Neural crest cell (in vitro differentiated cells): Measurements from ENCODE around the gene ETV6. TPM values are rescaled to one million over a fixed set of nuclear protein-coding genes. Genes with fewer than 3 reads are reported as not detected.

Source experiments
- DNase-seq: peaks from one replicate; pipeline ENCODE4 v3.0.0; 2021; ENCODE audit warnings: low read depth, mixed read lengths, low spot score
- H3K27ac Mint-ChIP-seq: one replicate; pipeline ENCODE4 v1.8.0; 2021; ENCODE audit warnings: mild to moderate bottlenecking, mixed read lengths; ENCODE audit not compliant: unreplicated experiment
- H3K27me3 Mint-ChIP-seq: 2 replicates; pipeline ENCODE4 v1.8.0; 2021; ENCODE audit warnings: low read depth, mild to moderate bottlenecking, mixed read lengths
- H3K36me3 Mint-ChIP-seq: 2 replicates; pipeline ENCODE4 v1.8.0; 2021; ENCODE audit warnings: low read depth, mild to moderate bottlenecking, mixed read lengths
- H3K4me1 Mint-ChIP-seq: 2 replicates; pipeline ENCODE4 v1.8.0; 2021; ENCODE audit warnings: mixed read lengths
- H3K4me3 Mint-ChIP-seq: one replicate; pipeline ENCODE4 v1.8.0; 2021; ENCODE audit warnings: mild to moderate bottlenecking, mixed read lengths
- H3K9me3 Mint-ChIP-seq: 2 replicates; pipeline ENCODE4 v1.8.0; 2021; ENCODE audit warnings: mixed read lengths
- total RNA-seq: library from RNA; stranded (reverse); gene quantifications from 2 replicates; pipeline ENCODE4 v1.2.1, GENCODE V29; 2021
- TF ChIP-seq, protein P1 (sequence below): fragments of 200-600 bp; sonication (generic); conservative IDR thresholded peaks from 2 replicates; pipeline ENCODE4 v1.5.0; 2021; ENCODE audit warnings: antibody characterized with exemption, mild to moderate bottlenecking

The ETV6 gene
- total RNA-seq, 1 donor from 2014 or later, result 18.7 TPM

DNA sequence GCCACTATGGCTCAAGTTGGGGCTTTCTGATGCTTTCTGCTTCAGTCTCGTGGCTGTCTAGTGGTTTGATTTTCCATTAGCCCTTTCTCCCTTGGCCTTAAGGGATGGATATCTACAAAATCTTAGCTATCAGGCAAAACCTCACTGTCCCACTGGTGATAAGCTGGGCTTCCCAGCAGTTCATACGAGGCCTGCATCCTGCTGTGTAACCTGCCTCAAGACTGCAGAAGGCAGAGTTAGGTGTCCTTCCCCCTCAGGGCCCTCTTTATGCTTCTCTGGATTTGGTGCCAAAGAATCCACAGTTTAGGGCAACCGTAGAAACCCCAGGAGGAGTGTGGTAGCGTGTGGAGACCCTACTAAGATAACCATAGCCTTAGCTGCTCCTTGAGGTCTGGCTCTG lies 38.9 kb downstream of the ETV6 start:
- H3K27ac Mint-ChIP-seq, result no peak overlapping the region
- DNase-seq, result no peak
- peaks cover 5% of the 10 kb centered on the region for H3K36me3 Mint-ChIP-seq
- H3K4me1 Mint-ChIP-seq, result peaks cover 28% of the 10 kb centered on the region
- H3K4me3 Mint-ChIP-seq, result no peak overlapping the region
- no peaks in the 10 kb centered on the region for H3K27me3 Mint-ChIP-seq
- TF ChIP-seq, protein P1, sequence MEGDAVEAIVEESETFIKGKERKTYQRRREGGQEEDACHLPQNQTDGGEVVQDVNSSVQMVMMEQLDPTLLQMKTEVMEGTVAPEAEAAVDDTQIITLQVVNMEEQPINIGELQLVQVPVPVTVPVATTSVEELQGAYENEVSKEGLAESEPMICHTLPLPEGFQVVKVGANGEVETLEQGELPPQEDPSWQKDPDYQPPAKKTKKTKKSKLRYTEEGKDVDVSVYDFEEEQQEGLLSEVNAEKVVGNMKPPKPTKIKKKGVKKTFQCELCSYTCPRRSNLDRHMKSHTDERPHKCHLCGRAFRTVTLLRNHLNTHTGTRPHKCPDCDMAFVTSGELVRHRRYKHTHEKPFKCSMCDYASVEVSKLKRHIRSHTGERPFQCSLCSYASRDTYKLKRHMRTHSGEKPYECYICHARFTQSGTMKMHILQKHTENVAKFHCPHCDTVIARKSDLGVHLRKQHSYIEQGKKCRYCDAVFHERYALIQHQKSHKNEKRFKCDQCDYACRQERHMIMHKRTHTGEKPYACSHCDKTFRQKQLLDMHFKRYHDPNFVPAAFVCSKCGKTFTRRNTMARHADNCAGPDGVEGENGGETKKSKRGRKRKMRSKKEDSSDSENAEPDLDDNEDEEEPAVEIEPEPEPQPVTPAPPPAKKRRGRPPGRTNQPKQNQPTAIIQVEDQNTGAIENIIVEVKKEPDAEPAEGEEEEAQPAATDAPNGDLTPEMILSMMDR, result no peak
- no peaks in the 10 kb centered on the region for H3K9me3 Mint-ChIP-seq

DNA sequence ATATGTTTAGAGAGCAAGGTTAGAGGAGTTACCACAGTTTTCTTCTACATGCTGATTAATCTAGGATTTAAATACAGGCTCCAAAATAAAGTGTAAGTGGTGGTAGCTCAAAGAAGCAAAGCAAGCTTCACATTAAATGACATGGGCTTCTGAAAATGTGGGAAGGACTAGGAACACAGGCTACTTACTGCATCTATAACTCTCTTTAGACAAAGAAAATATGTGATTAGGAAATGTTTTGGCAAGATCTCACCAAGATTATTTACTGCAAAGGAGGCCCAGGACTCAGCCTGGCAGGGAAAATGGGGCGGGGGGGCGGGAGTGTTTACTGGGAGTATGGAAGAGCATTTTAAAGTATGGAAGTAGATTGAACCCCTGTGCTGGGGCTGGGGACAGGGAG lies 39.4 kb downstream of the ETV6 start:
- no peak for DNase-seq
- Mint-ChIP-seq H3K4me3 (no peak overlapping the region), H3K27ac (no peak overlapping the region), H3K9me3 (no peaks in the 10 kb centered on the region), H3K27me3 (no peaks in the 10 kb centered on the region), H3K4me1 (peaks cover 28% of the 10 kb centered on the region), H3K36me3 (peaks cover 5% of the 10 kb centered on the region)
- TF ChIP-seq, protein P1, result no peak

DNA sequence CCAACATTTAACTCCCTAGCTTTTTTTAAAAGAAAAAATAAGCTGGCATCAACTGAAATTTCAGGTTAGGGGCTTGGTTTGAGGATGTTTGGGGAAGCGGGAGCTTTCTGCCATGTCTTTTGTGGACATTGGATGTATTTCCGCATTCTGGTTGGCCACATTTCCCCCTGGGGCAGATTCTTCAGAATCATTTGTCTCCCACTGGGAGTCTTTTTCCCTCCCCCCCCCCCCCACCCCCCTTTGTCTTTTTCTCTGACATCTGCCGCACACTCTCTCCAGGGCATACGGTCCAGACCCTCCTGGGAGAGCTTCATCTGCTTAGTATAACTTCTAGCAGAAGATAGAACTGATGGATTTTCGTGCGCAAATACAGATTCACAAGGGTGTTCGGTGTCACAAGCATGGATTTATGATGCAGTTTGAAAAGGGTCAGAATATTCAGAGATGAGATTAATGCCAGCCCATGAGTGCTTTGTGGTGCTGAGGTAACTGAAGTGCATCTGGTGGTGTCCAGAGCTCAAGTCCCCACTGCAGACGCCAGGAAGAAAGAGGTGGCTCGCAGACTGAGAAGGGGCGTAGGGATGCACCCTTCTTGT lies 40.2 kb downstream of the ETV6 start:
- DNase-seq, result no peak
- TF ChIP-seq, protein P1, result no peak
- H3K27ac Mint-ChIP-seq, result no peak overlapping the region
- no peak overlapping the region for H3K4me3 Mint-ChIP-seq
- H3K4me1 Mint-ChIP-seq, result peaks cover 25% of the 10 kb centered on the region
- H3K27me3 Mint-ChIP-seq, result no peaks in the 10 kb centered on the region
- H3K9me3 Mint-ChIP-seq, result no peaks in the 10 kb centered on the region
- H3K36me3 Mint-ChIP-seq, result peaks cover 5% of the 10 kb centered on the region

DNA sequence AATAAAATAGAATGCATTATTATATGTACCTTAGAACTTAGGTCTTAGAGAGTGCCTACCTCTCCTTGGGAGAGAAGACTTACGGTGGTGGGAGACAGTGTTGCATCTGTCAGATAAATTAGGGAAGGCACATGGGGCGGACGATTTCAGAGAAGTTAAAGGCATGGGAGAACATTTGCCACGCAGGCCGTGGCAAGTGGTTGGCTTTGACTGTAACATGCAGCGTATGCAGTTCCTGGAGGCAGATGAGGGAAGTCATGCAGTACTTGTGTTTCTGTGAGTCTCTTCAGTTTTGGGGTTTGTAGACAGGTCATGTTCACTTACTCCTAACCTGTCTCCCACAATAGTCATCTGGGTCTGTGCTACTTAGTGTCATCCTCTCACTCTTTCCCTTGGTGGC lies 43.6 kb downstream of the ETV6 start:
- H3K4me3 Mint-ChIP-seq, result no peak overlapping the region
- no peaks in the 10 kb centered on the region for H3K9me3 Mint-ChIP-seq
- no peak for DNase-seq
- no peaks in the 10 kb centered on the region for H3K27me3 Mint-ChIP-seq
- H3K4me1 Mint-ChIP-seq, result peaks cover 15% of the 10 kb centered on the region
- TF ChIP-seq, protein P1, result no peak
- H3K36me3 Mint-ChIP-seq, result peaks cover 5% of the 10 kb centered on the region
- no peak overlapping the region for H3K27ac Mint-ChIP-seq

DNA sequence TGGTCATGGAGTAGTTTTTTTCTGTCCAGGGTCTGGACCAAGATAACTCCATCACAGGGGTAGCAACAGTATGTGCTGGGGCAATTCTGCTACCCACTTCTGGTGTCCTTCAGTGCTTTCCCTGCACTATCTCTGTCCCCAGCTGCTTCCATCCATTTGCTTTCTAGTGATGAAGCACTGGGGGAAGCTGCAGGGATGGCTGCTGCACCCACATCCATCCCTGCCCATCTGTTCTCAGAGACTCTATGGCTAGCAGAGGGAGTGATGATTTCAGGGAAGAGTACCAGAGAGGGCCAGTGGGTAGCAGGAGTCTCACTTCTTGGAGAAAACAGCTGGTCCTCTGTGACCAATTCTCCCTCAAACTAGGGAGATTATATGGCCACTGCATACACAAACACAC lies 44.1 kb downstream of the ETV6 start:
- Mint-ChIP-seq H3K27ac (no peak overlapping the region), H3K27me3 (no peaks in the 10 kb centered on the region)
- TF ChIP-seq, protein P1, result no peak

DNA sequence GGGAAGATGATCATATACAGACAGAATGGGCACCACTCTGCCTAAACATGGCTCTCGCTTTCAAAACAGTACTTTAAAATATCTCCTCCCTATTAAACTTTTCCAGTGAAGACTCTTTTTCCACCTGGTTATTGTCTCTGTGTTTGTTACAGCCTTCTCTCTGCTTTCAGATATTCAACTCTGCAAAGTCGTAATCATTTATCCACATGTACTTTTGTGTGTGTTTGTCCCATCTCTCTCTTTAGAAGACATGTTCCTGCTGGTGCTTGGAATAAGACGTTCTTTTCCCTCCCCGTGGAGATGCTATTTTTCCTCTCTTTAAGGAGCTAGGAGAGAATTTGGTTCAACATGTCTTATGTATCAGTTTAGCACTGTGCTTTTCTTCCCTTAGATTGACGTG lies 45.1 kb downstream of the ETV6 start:
- TF ChIP-seq, protein P1, result no peak
- DNase-seq, result no peak
- no peaks in the 10 kb centered on the region for H3K9me3 Mint-ChIP-seq

More for the DNA sequence above, 44.1 kb downstream of the ETV6 start:
- peaks cover 15% of the 10 kb centered on the region for H3K4me1 Mint-ChIP-seq
- no peak overlapping the region for H3K4me3 Mint-ChIP-seq
- peaks cover 5% of the 10 kb centered on the region for H3K36me3 Mint-ChIP-seq
- H3K9me3 Mint-ChIP-seq, result no peaks in the 10 kb centered on the region
- no peak for DNase-seq

More for the DNA sequence above, 45.1 kb downstream of the ETV6 start:
- Mint-ChIP-seq H3K4me3 (no peak overlapping the region), H3K27ac (no peak overlapping the region), H3K36me3 (peaks cover 5% of the 10 kb centered on the region), H3K27me3 (no peaks in the 10 kb centered on the region), H3K4me1 (peaks cover 9% of the 10 kb centered on the region)
